Lung microvascular endothelial cell (primary cell): ENCODE data around the gene GNG7. TPM values are rescaled to one million over a fixed set of nuclear protein-coding genes. Genes with fewer than 3 reads are reported as not detected.
"Not testable (repeated sequence)": the region's sequence is repeated elsewhere in the genome, so short reads cannot be mapped to it uniquely, and the experiment has no call there.

Source experiments
- DNase-seq, 2 donors: peaks; one replicate each; pipeline versions ENCODE4 v3.0.0 to v3.0.0-alpha.2; 2010; ENCODE audit warnings: low read depth in 2 of 2
- total RNA-seq: library from RNA; depleted of rRNA; stranded (reverse); fragments of >200 nt; gene quantifications from 2 replicates; pipeline ENCODE4 v1.2.1, GENCODE V29; 2014

Gene GNG7
- total RNA-seq, 1 donor from 2014 or later, result 1.2 TPM

GRCh38 chr19:2517881-2518601 is 184.5 kb downstream of the GNG7 start:
- no peak for DNase-seq

GRCh38 chr19:2516727-2517126 is 185.8 kb downstream of the GNG7 start:
- no peak for DNase-seq

- no peak for DNase-seq
Observed at GRCh38 chr19:2514981-2515518, 187.4 kb downstream of the GNG7 start.

GRCh38 chr19:2512523-2513431 is 189.7 kb downstream of the GNG7 start:
- no peak for DNase-seq

- no peak for DNase-seq
Observed at GRCh38 chr19:2511991-2512390, 190.5 kb downstream of the GNG7 start.

- no peak for DNase-seq
Observed at GRCh38 chr19:2511570-2511969, 190.9 kb downstream of the GNG7 start.

- no peak for DNase-seq
Observed at GRCh38 chr19:2509096-2509495, 193.4 kb downstream of the GNG7 start.

- DNase-seq, result peak; percentile 79 to 95
Observed at GRCh38 chr19:2507109-2507508, 195.4 kb downstream of the GNG7 start.

GRCh38 chr19:2506656-2507055 is 195.8 kb downstream of the GNG7 start:
- DNase-seq, result not testable (repeated sequence)

- peak in 1 of 2 donors; percentile 65 for DNase-seq
Observed at GRCh38 chr19:2503521-2504109, 198.9 kb downstream of the GNG7 start.

- no peak for DNase-seq
Observed at GRCh38 chr19:2500841-2501261, 201.6 kb downstream of the GNG7 start.

GRCh38 chr19:2500156-2500555 is 202.3 kb downstream of the GNG7 start:
- DNase-seq, result no peak

- DNase-seq, result no peak
Observed at GRCh38 chr19:2497186-2497585, 205.3 kb downstream of the GNG7 start.

GRCh38 chr19:2495651-2496316 is 206.7 kb downstream of the GNG7 start:
- peak in 1 of 2 donors; percentile 31 for DNase-seq

GRCh38 chr19:2495130-2495641 is 207.3 kb downstream of the GNG7 start:
- peak; percentile 57 to 67 for DNase-seq

- peak; percentile 79 to 87 for DNase-seq
Observed at GRCh38 chr19:2494447-2495129, 207.9 kb downstream of the GNG7 start.

- peak in 1 of 2 donors; percentile 46 for DNase-seq
Observed at GRCh38 chr19:2494084-2494446, 208.4 kb downstream of the GNG7 start.

GRCh38 chr19:2493448-2493847 is 209.0 kb downstream of the GNG7 start:
- DNase-seq, result not testable (repeated sequence)

- DNase-seq, result no peak
Observed at GRCh38 chr19:2492870-2493269, 209.6 kb downstream of the GNG7 start.

GRCh38 chr19:2491130-2491801 is 211.2 kb downstream of the GNG7 start:
- DNase-seq, result peak; percentile 61 to 62
